HepG2 (cell line): ENCODE data around the gene CYP21A2.
"Not testable (repeated sequence)": the region's sequence is repeated elsewhere in the genome, so short reads cannot be mapped to it uniquely, and the experiment has no call there.

Experiments used
- ATF2 ChIP-seq: sonication (generic); formaldehyde crosslinking; IDR thresholded peaks from 2 replicates; pipeline ENCODE4 v1.4.0; 2020; ENCODE audit warnings: missing genetic modification reagents
- GTF2F1 ChIP-seq: fragments of 150-350 bp; IDR thresholded peaks from 2 replicates; pipeline ENCODE4 v1.6.1; 2014; ENCODE audit warnings: low read length
- HOXD1 ChIP-seq: sonication (generic); formaldehyde crosslinking; IDR thresholded peaks from 2 replicates; pipeline ENCODE4 v1.5.0; 2020; ENCODE audit warnings: missing genetic modification reagents
- IRX3 ChIP-seq: sonication (generic); formaldehyde crosslinking; IDR thresholded peaks from 2 replicates; pipeline ENCODE4 v1.8.1; 2023; ENCODE audit warnings: mild to moderate bottlenecking, low read depth, missing genetic modification reagents, borderline replicate concordance
- NR3C1 ChIP-seq: sonication (generic); formaldehyde crosslinking; IDR thresholded peaks from 2 replicates; pipeline ENCODE4 v1.4.0; 2020; ENCODE audit warnings: missing genetic modification reagents
- SP1 ChIP-seq, 2 experiments: fragments of 450-650 bp in 1 of 2; sonication (generic) in 1 of 2; formaldehyde crosslinking in 1 of 2; IDR thresholded peaks; 2 replicates each; pipeline versions ENCODE4 v1.4.0 to v1.6.1; 2016 to 2020; ENCODE audit warnings: missing genetic modification reagents in 1 of 2
- TBP ChIP-seq: sonication (generic); formaldehyde crosslinking; IDR thresholded peaks from 2 replicates; pipeline ENCODE4 v1.5.0; 2020; ENCODE audit warnings: missing genetic modification reagents
- YY1 ChIP-seq: IDR thresholded peaks from 2 replicates; pipeline ENCODE4 v1.6.1; 2011; ENCODE audit warnings: low read length, low read depth, moderate library complexity, mild to moderate bottlenecking; ENCODE audit not compliant: insufficient read depth, insufficient replicate concordance
- TF ChIP-seq, protein P1 (sequence below): sonication (generic); formaldehyde crosslinking; IDR thresholded peaks from 2 replicates; pipeline ENCODE4 v1.5.0; 2020; ENCODE audit warnings: mild to moderate bottlenecking, missing genetic modification reagents, moderate library complexity
- TF ChIP-seq, protein P2 (sequence below), 2 experiments: sonication (generic) in 1 of 2; formaldehyde crosslinking in 1 of 2; IDR thresholded peaks; 2 replicates each; pipeline versions ENCODE4 v1.5.1 to v1.6.1; 2011 to 2020; ENCODE audit warnings: borderline replicate concordance in 1 of 2, low read depth in 1 of 2, low read length in 1 of 2, mild to moderate bottlenecking in 1 of 2, missing genetic modification reagents in 1 of 2, moderate library complexity in 1 of 2

DNA sequence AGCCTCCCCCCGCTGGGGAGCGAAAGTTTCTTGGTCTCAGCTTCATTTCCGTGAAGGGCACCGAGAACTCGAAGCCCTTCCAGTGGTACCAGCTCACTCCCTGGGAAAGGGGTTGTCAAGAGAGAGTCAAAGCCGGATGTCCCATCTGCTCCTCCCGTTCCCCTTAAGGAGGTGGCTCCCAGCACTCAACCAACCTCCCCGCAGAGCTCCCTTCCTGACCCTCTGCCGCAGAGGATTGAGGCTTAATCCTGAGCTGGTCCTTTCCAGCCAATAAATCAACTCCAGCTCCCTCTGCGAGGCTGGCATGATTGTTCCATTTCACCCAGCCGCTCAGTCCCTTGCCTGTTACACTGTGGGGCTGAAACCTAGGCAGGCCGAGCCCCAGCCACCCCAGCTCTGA, 29.6 kb upstream of the CYP21A2 start:
- TF ChIP-seq ATF2 (CRISPR knock-in tag); YY1; HOXD1 (CRISPR knock-in tag); GTF2F1; SP1 (IDR thresholded peaks at IDR 0.05); SP1 (CRISPR knock-in tag; IDR thresholded peaks at IDR 0.05); TBP (CRISPR knock-in tag); NR3C1 (CRISPR knock-in tag); IRX3 (CRISPR knock-in tag): not testable (repeated sequence)
- TF ChIP-seq, protein P1, sequence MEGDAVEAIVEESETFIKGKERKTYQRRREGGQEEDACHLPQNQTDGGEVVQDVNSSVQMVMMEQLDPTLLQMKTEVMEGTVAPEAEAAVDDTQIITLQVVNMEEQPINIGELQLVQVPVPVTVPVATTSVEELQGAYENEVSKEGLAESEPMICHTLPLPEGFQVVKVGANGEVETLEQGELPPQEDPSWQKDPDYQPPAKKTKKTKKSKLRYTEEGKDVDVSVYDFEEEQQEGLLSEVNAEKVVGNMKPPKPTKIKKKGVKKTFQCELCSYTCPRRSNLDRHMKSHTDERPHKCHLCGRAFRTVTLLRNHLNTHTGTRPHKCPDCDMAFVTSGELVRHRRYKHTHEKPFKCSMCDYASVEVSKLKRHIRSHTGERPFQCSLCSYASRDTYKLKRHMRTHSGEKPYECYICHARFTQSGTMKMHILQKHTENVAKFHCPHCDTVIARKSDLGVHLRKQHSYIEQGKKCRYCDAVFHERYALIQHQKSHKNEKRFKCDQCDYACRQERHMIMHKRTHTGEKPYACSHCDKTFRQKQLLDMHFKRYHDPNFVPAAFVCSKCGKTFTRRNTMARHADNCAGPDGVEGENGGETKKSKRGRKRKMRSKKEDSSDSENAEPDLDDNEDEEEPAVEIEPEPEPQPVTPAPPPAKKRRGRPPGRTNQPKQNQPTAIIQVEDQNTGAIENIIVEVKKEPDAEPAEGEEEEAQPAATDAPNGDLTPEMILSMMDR (CRISPR knock-in tag) = not testable (repeated sequence)
- TF ChIP-seq, protein P2, sequence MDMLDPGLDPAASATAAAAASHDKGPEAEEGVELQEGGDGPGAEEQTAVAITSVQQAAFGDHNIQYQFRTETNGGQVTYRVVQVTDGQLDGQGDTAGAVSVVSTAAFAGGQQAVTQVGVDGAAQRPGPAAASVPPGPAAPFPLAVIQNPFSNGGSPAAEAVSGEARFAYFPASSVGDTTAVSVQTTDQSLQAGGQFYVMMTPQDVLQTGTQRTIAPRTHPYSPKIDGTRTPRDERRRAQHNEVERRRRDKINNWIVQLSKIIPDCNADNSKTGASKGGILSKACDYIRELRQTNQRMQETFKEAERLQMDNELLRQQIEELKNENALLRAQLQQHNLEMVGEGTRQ (IDR thresholded peaks at IDR 0.05; ENCODE audit: low read depth, low read length) = not testable (repeated sequence)
- TF ChIP-seq, protein P2 (CRISPR knock-in tag; IDR thresholded peaks at IDR 0.05; ENCODE audit: borderline replicate concordance) = not testable (repeated sequence)
